ENCODE data around the gene AREL1.

The AREL1 gene

DNA sequence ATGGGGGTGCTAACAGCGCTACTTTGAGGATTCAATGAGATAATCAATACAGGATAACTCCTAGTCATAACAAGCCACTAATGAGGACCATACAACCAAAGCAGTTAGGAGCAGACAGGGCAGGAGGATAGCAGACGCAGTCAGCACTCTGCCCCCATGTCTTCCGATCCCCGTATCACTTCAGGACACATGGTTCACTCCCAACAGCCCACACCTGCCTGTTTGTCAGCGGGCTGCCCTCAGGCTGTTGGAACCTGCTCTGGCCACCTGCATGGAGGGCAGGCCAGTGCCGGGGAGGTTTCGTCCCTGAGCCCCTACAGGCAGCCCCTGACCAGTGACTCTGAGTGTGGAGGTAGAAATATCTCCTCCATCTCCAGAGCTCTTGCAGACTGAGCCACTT, 63.7 kb downstream of the AREL1 start:
- Histone ChIP-seq H3K27me3 (ENCODE audit: insufficient read depth, low read length) (no peaks in the 10 kb centered on the region), H2AFZ (ENCODE audit: insufficient read depth, low read length, poor library complexity) (no peak overlapping the region), H3K14ac (ENCODE audit: low read length) (no peak overlapping the region), H3K79me2 (ENCODE audit: control insufficient read depth, insufficient read depth, low read length, poor library complexity) (no peaks in the 10 kb centered on the region), H3K4ac (ENCODE audit: low read depth, low read length) (no peak overlapping the region), H3K4me3 (ENCODE audit: low read depth, low read length) (no peak overlapping the region), H3K79me1 (ENCODE audit: low read length) (no peaks in the 10 kb centered on the region), H4K12ac (ENCODE audit: low read depth, low read length) (no peak overlapping the region), H3K23ac (ENCODE audit: low read length) (no peak overlapping the region), H2BK120ac (ENCODE audit: insufficient read depth, low read length, poor library complexity) (no peak overlapping the region), H4K8ac (ENCODE audit: low read depth, low read length) (no peak overlapping the region), H2BK5ac (ENCODE audit: low read depth, low read length, poor library complexity) (no peak overlapping the region), H3K4me2 (ENCODE audit: low read length) (no peak overlapping the region), H3K9me3 (ENCODE audit: insufficient read depth, low read depth, low read length) (no peaks in the 10 kb centered on the region), H2AK5ac (ENCODE audit: low read length) (no peak overlapping the region), H3K4me1 (ENCODE audit: control insufficient read depth in 1 of 2, insufficient read depth in 2 of 2, low read length in 2 of 2) (peaks cover 16% of the 10 kb centered on the region in 2 experiments), H2BK12ac (ENCODE audit: low read length) (no peak overlapping the region), H4K91ac (ENCODE audit: low read depth, low read length) (no peak overlapping the region), H3K9ac (ENCODE audit: low read length) (no peak overlapping the region), H3K18ac (ENCODE audit: low read length) (no peak overlapping the region), H3K36me3 (ENCODE audit: control insufficient read depth in 1 of 2, insufficient read depth in 2 of 2, low read length in 2 of 2) (peaks cover 0 to 7% of the 10 kb centered on the region in 2 experiments), H3K27ac (ENCODE audit: low read depth, low read length) (no peak overlapping the region)
- WGBS (ENCODE audit: extremely low coverage, insufficient coverage, insufficient read length), result no CpG with 5 or more reads among the region's 7 CpGs
- DNase-seq, result peak; percentile 88 to 92

DNA sequence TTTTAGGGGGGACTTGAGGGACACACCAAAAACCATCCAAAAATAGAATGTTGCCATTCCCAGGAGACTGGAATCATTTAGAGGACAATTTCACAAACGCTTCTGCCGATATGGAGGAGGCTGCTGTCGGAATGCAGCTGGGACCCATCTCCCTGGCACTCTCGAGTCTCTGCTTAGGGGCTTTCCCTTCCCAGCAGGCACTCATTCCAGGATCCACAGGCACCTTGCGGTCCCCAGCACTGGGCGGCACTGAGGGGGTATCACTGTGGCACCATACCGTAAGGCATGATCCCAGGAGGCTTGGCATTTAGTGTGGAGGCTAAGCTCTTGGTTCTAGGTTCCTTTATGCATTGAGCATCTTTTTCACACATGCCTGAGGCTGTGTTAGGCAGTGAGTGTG, 64.3 kb downstream of the AREL1 start:
- H3K27ac ChIP-seq (ENCODE audit: low read depth, low read length), result no peak overlapping the region
- no peak overlapping the region for H2BK120ac ChIP-seq (ENCODE audit: insufficient read depth, low read length, poor library complexity)
- no peaks in the 10 kb centered on the region for H3K27me3 ChIP-seq (ENCODE audit: insufficient read depth, low read length)
- no peak overlapping the region for H3K4me2 ChIP-seq (ENCODE audit: low read length)
- no CpG with 5 or more reads among the region's 7 CpGs for WGBS (ENCODE audit: extremely low coverage, insufficient coverage, insufficient read length)
- no peak overlapping the region for H2BK12ac ChIP-seq (ENCODE audit: low read length)
- H3K9me3 ChIP-seq (ENCODE audit: insufficient read depth, low read depth, low read length), result no peaks in the 10 kb centered on the region
- no peaks in the 10 kb centered on the region for H3K79me2 ChIP-seq (ENCODE audit: control insufficient read depth, insufficient read depth, low read length, poor library complexity)
- H2AK5ac ChIP-seq (ENCODE audit: low read length), result no peak overlapping the region
- H3K4me3 ChIP-seq (ENCODE audit: low read depth, low read length), result no peak overlapping the region
- H3K79me1 ChIP-seq (ENCODE audit: low read length), result no peaks in the 10 kb centered on the region
- no peak overlapping the region for H4K91ac ChIP-seq (ENCODE audit: low read depth, low read length)
- H2AFZ ChIP-seq (ENCODE audit: insufficient read depth, low read length, poor library complexity), result no peak overlapping the region
- no peak overlapping the region for H4K8ac ChIP-seq (ENCODE audit: low read depth, low read length)
- peaks cover 0 to 5% of the 10 kb centered on the region in 2 experiments for H3K36me3 ChIP-seq (ENCODE audit: control insufficient read depth in 1 of 2, insufficient read depth in 2 of 2, low read length in 2 of 2)
- H3K4me1 ChIP-seq (ENCODE audit: control insufficient read depth in 1 of 2, insufficient read depth in 2 of 2, low read length in 2 of 2), result peaks cover 16% of the 10 kb centered on the region in 2 experiments
- no peak overlapping the region for H3K9ac ChIP-seq (ENCODE audit: low read length)
- H3K14ac ChIP-seq (ENCODE audit: low read length), result no peak overlapping the region
- H3K4ac ChIP-seq (ENCODE audit: low read depth, low read length), result no peak overlapping the region
- no peak overlapping the region for H4K12ac ChIP-seq (ENCODE audit: low read depth, low read length)
- no peak overlapping the region for H3K23ac ChIP-seq (ENCODE audit: low read length)
- no peak overlapping the region for H3K18ac ChIP-seq (ENCODE audit: low read length)
- DNase-seq, result no peak
- H2BK5ac ChIP-seq (ENCODE audit: low read depth, low read length, poor library complexity), result no peak overlapping the region

DNA sequence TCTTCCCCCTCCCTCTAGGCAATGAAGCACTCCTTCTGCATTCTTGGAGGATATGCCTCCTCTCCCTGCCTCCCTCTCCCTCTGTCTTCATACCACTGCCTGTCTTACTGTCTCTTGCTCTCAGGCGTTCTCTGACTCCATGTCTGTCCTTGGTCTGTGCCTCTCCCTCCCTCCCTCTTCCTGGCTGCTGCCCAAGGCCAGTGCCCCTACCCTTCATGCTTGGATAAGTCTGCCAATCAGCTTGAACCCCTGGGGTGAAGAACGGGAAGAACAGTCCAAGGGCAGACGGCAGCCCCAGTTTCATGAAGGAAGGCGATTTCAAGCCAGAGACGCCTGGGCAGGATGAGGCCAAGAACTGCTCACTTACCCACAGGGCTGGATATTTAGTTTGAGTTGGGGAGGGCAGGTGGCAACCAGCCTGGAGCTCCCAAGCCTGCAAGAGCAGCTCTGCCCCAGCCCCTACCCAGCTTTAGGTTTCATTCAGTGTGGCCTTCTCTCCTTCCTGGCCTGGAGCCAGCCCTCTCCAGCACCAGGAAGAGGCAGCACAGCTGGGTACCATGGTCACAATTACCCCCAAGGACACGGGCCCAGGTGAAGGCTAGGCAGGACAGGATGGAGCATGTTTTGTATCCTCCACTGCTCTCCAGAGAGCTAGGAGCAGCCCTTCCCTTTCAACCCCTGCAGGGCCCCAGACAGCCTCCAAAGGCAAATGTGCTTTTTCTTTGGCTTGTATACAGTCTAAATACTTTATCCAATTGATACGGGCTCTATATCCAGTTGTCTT, 65.0 kb downstream of the AREL1 start:
- no CpG with 5 or more reads among the region's 7 CpGs for WGBS (ENCODE audit: extremely low coverage, insufficient coverage, insufficient read length)
- no peak for DNase-seq
- H3K4ac ChIP-seq (ENCODE audit: low read depth, low read length), result no peak overlapping the region
- no peak overlapping the region for H4K8ac ChIP-seq (ENCODE audit: low read depth, low read length)
- no peak overlapping the region for H3K23ac ChIP-seq (ENCODE audit: low read length)
- H3K14ac ChIP-seq (ENCODE audit: low read length), result no peak overlapping the region
- H3K36me3 ChIP-seq (ENCODE audit: control insufficient read depth in 1 of 2, insufficient read depth in 2 of 2, low read length in 2 of 2), result peaks cover 0 to 3% of the 10 kb centered on the region in 2 experiments
- H2BK120ac ChIP-seq (ENCODE audit: insufficient read depth, low read length, poor library complexity), result no peak overlapping the region
- H2AFZ ChIP-seq (ENCODE audit: insufficient read depth, low read length, poor library complexity), result no peak overlapping the region
- H3K9ac ChIP-seq (ENCODE audit: low read length), result no peak overlapping the region
- H3K4me3 ChIP-seq (ENCODE audit: low read depth, low read length), result no peak overlapping the region
- no peak overlapping the region for H2AK5ac ChIP-seq (ENCODE audit: low read length)
- H3K79me1 ChIP-seq (ENCODE audit: low read length), result no peaks in the 10 kb centered on the region
- H3K79me2 ChIP-seq (ENCODE audit: control insufficient read depth, insufficient read depth, low read length, poor library complexity), result no peaks in the 10 kb centered on the region
- H3K18ac ChIP-seq (ENCODE audit: low read length), result no peak overlapping the region
- no peak overlapping the region for H3K27ac ChIP-seq (ENCODE audit: low read depth, low read length)
- no peak overlapping the region for H2BK5ac ChIP-seq (ENCODE audit: low read depth, low read length, poor library complexity)
- no peak overlapping the region for H3K4me2 ChIP-seq (ENCODE audit: low read length)
- no peaks in the 10 kb centered on the region for H3K9me3 ChIP-seq (ENCODE audit: insufficient read depth, low read depth, low read length)
- H4K91ac ChIP-seq (ENCODE audit: low read depth, low read length), result no peak overlapping the region
- H3K4me1 ChIP-seq (ENCODE audit: control insufficient read depth in 1 of 2, insufficient read depth in 2 of 2, low read length in 2 of 2), result peaks cover 16% of the 10 kb centered on the region in 2 experiments
- H2BK12ac ChIP-seq (ENCODE audit: low read length), result no peak overlapping the region
- H4K12ac ChIP-seq (ENCODE audit: low read depth, low read length), result no peak overlapping the region
- H3K27me3 ChIP-seq (ENCODE audit: insufficient read depth, low read length), result no peaks in the 10 kb centered on the region

DNA sequence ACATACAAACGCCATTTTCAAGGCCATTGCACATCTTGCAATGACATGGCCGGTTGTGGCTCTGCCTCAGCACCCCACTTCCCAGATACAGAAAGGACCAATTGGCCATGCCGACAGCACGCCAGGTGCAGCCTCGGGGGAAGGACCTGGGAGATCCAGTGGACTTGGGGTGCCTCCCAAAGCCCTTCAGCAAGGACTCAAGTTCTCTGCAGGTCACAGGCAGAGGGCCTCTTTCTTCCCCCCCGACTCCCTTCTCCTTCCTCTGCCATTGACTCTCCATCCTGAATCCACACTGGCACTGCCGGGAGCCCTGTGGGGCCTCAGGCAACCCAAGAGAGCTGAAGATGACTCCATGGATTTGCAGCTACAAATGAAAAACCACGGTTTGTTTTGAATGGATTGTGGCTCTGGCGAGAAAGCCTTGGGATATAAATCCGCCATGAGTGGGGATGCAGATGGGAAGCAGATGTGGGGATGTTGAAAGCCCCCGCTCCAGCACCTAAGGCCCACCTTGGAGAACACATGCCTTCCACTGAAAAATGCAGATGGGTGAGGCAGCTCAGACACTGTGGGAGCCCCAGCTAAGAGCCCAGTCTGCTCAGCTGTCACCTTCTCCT, 65.7 kb downstream of the AREL1 start:
- Histone ChIP-seq H3K4ac (ENCODE audit: low read depth, low read length) (no peak overlapping the region), H4K8ac (ENCODE audit: low read depth, low read length) (no peak overlapping the region), H3K23ac (ENCODE audit: low read length) (no peak overlapping the region), H3K4me1 (ENCODE audit: control insufficient read depth in 1 of 2, insufficient read depth in 2 of 2, low read length in 2 of 2) (peaks cover 16% of the 10 kb centered on the region in 2 experiments), H3K79me1 (ENCODE audit: low read length) (no peaks in the 10 kb centered on the region), H3K9me3 (ENCODE audit: insufficient read depth, low read depth, low read length) (no peaks in the 10 kb centered on the region), H3K79me2 (ENCODE audit: control insufficient read depth, insufficient read depth, low read length, poor library complexity) (no peaks in the 10 kb centered on the region), H2BK5ac (ENCODE audit: low read depth, low read length, poor library complexity) (no peak overlapping the region), H2AK5ac (ENCODE audit: low read length) (no peak overlapping the region), H3K27me3 (ENCODE audit: insufficient read depth, low read length) (no peaks in the 10 kb centered on the region), H3K4me2 (ENCODE audit: low read length) (no peak overlapping the region), H3K4me3 (ENCODE audit: low read depth, low read length) (no peak overlapping the region), H4K91ac (ENCODE audit: low read depth, low read length) (no peak overlapping the region), H2AFZ (ENCODE audit: insufficient read depth, low read length, poor library complexity) (no peak overlapping the region), H4K12ac (ENCODE audit: low read depth, low read length) (no peak overlapping the region), H2BK12ac (ENCODE audit: low read length) (no peak overlapping the region), H3K9ac (ENCODE audit: low read length) (no peak overlapping the region), H3K36me3 (ENCODE audit: control insufficient read depth in 1 of 2, insufficient read depth in 2 of 2, low read length in 2 of 2) (no peaks in the 10 kb centered on the region), H3K27ac (ENCODE audit: low read depth, low read length) (no peak overlapping the region), H3K14ac (ENCODE audit: low read length) (no peak overlapping the region), H3K18ac (ENCODE audit: low read length) (no peak overlapping the region), H2BK120ac (ENCODE audit: insufficient read depth, low read length, poor library complexity) (no peak overlapping the region)
- DNase-seq, result no peak
- no CpG with 5 or more reads among the region's 11 CpGs for WGBS (ENCODE audit: extremely low coverage, insufficient coverage, insufficient read length)

Measured in trophoblast cell (in vitro differentiated cells and primary cell).